GM19035 (cell line): ENCODE data around the gene CSTF1.
"Not testable (repeated sequence)": the region's sequence is repeated elsewhere in the genome, so short reads cannot be mapped to it uniquely, and the experiment has no call there.

ENCODE experiments used
- ATAC-seq: cut with Tn5 transposase; IDR thresholded peaks from one replicate; pipeline ENCODE4 v1.9.1; 2021; ENCODE audit not compliant: unreplicated experiment

The CSTF1 gene

DNA sequence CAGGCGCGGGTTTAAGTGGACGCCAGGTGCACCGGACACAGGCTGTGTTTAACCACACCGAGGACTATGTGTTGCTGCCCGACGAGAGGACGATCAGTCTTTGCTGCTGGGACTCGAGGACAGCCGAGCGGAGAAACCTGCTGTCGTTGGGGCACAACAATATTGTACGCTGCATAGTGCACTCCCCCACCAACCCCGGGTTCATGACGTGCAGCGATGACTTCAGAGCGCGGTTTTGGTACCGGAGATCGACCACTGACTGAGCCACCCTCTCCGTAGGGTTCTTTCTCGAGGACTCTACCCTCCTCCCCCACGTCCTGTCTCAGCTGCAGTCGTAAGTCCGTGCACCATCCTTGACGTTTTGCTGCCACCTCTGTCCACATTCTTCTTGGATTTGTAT lies 11.0 kb downstream of the CSTF1 start:
- ATAC-seq: no peak

- ATAC-seq: not testable (repeated sequence)
Measured at GRCh38 chr20:56405356-56405755, 12.9 kb downstream of the CSTF1 start.

DNA sequence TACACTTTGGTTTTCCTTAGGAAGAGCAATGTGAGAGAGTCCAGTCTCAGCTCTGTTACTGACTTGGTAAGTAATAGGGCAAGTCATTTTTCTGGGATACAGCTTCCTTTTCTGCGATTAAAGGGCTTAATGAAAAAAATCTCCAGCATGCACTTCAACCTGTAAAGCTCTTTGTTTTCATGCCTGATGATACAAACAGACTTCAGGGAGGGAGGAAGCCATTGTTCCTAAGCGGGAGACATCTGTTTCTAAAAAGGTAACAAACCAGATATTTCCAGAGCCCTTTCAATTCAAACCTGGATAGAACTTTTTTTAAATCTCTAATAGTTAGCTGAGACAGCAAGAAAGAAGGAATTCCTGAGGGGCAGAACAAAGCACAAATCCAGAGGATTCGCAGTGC lies 14.5 kb downstream of the CSTF1 start:
- no peak for ATAC-seq

GRCh38 chr20:56409521-56409920 lies 17.1 kb downstream of the CSTF1 start:
- ATAC-seq: no peak

GRCh38 chr20:56409956-56410355 lies 17.5 kb downstream of the CSTF1 start:
- no peak for ATAC-seq

- ATAC-seq: not testable (repeated sequence)
Measured at GRCh38 chr20:56411287-56411686, 18.8 kb downstream of the CSTF1 start.

DNA sequence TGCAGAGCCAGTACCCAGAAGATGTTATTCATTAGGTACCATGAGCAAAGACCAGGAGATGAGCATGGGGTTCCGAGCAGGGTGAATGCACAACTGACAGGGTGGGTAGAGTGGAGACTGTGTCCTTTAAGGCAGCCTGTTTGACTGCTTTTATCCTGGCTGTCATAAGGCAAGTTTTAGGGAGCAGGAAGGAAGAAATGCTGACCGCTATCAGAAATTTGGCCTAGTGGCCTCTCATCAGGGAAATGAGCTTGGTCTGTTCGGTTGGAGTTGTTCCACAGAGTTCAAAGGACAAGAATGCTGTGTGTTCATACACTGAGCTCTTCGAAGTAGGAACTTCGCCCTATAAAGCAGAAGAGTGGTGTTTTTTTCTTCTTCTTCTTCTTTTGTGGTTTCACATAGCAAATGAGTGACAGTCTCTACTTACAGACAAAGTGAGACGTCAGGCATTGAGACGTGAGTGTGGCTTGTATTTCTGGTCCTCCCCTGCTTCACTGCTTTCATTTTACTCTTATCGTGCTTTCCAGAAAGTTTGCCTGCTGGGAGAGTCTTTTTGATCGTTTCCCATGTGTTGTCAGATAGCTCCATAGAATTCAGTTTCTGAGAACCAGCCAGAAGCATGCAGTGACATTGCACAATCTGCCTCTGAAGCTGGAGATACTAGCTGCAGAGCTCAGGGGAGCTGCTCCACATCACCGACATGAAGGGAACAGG lies 19.5 kb downstream of the CSTF1 start, which contains the start of gene CASS4:
TSS of gene CASS4 (plus strand) at position 502 of the 714 bp plus-strand sequence. CDS start at position 701, 199 bp downstream.
- ATAC-seq: no peak

DNA sequence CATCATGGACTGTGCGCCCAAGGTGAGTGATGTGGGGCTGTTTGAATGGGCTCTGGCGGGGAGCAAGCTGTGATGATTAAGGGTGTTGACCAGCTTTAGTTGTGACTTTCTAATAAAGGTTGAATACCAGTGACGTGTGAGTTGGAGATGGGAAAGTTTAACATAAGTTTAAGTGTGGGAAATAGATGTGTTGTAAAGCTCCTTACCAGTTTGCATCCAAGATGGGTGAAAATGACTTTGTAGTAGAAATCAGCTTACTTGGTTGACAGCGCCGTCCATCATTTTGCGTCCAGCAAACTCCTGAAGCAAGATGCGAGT lies 20.0 kb downstream of the CSTF1 start:
- no peak for ATAC-seq

- ATAC-seq: no peak
Measured at GRCh38 chr20:56412949-56413348, 20.5 kb downstream of the CSTF1 start.

- no peak for ATAC-seq
Measured at GRCh38 chr20:56414842-56415765, 22.7 kb downstream of the CSTF1 start.

- ATAC-seq: no peak
Measured at GRCh38 chr20:56417402-56417801, 25.0 kb downstream of the CSTF1 start.

DNA sequence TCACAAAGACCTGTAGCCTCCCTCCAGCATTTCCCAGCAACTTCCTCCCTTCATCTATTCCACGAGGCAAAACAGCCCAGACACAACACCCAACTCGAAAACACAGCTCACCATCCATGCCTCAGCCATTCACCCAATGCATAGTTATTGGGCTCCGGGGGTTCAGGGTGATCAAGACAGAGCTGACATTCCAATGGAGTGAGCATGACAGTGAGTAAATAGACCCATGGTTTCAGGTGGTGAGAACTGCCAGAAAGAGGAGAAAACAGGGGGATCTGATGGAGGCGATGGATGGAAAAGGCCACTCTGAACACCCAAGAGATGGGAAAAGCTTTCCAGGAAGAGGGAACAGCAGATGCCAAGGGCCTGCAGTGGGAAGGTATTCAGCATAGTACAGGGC lies 25.5 kb downstream of the CSTF1 start:
- ATAC-seq: no peak

GRCh38 chr20:56418385-56418861 lies 26.0 kb downstream of the CSTF1 start:
- no peak for ATAC-seq

DNA sequence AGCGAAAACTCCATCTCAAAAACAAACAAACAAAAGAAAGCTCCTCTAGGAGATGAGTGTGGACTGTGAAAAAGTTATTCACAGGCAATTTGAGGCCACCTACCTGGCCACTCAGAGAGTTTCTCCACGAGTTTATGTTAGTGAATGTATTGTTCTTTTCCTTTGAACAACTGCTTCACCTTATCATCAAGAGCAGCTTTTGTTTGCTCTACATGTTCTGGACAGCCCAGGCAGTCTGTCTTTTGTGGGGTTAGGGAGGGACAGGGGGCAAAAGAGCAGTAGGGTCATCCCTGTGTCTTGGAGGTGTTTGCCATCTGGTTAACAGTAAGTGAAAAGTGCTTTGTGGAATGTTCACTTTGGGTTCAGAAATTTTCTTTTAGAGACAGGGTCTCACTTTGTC lies 27.6 kb downstream of the CSTF1 start:
- no peak for ATAC-seq

DNA sequence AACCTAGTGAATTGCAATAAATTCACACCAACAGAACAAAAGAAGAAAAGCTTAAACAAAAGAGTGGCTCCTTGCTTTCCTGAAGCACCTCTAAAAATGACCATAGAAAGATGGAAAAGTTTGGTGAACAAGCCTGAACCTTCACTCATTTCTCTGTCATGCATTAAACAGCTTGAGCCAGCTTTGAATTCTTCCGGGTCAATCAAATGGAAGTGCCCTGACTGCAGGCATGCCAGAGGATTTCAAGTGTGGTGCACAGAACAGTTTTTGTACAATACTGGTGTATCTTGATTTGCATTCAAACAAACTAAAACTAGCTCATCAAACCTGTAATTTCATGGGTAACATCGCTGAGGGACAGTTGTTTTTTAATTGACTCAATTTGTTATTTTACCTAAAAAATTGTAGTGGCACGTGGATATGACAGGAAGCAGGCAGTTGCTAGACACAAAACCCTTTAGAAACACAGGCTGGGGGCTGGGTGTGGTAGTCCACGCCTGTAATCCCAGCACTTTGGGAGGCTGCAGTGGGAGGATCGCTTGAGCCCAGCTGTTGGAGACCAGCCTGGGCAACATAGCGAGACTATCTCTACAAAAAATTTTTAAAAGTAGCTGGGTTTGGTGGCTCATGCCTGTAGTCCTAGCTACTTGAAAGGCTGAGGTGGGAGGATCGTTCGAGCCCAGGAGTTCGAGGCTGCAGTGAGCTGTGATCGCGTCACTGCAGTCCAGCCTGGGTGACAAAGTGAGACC lies 28.7 kb downstream of the CSTF1 start:
- no peak for ATAC-seq

GRCh38 chr20:56422076-56422823 lies 29.8 kb downstream of the CSTF1 start:
- no peak for ATAC-seq

- ATAC-seq: no peak
Measured at GRCh38 chr20:56422824-56423189, 30.4 kb downstream of the CSTF1 start.

- no peak for ATAC-seq
Measured at GRCh38 chr20:56423211-56423610, 30.8 kb downstream of the CSTF1 start.

DNA sequence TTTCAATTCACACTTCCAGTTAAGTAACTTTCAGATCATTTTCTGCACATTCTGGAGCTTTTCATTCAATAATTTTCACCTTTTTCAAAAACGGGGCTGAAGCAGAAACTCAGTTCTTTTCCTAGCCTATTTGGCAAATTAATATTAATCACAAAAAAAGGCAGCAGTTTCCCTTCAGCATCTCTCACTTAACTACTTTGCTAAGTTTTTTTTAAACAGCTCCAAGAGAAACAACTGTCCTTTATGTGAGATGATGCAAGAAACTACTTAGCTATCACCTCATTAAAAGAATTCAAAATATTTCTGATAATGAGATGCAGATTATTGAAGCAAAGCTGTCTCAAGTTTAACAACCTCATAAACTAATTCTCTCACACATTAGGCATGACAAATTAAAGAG lies 31.4 kb downstream of the CSTF1 start:
- ATAC-seq: no peak

DNA sequence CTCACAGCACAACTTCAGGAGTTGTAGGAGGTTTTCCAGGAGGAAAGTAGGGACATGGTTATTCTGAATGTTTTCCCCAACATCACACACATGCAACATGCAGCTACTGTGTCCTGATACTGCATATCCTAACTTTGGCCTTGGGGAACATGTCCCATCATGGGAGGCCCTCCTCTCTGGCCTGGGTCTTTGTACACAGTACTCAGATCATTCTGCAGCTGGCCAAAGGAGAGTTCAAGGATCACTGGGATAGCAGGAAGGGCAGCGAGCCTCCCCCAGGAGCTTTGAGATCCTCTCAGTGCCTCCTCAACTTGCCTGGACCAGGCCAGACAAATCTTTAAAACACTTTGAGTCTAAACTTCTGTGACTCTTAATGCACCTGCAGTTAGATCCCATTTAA lies 32.5 kb downstream of the CSTF1 start:
- ATAC-seq: no peak

GRCh38 chr20:56426026-56426425 lies 33.6 kb downstream of the CSTF1 start:
- no peak for ATAC-seq
